ENCODE measurements around the gene SEMA6B.

The SEMA6B gene

DNA sequence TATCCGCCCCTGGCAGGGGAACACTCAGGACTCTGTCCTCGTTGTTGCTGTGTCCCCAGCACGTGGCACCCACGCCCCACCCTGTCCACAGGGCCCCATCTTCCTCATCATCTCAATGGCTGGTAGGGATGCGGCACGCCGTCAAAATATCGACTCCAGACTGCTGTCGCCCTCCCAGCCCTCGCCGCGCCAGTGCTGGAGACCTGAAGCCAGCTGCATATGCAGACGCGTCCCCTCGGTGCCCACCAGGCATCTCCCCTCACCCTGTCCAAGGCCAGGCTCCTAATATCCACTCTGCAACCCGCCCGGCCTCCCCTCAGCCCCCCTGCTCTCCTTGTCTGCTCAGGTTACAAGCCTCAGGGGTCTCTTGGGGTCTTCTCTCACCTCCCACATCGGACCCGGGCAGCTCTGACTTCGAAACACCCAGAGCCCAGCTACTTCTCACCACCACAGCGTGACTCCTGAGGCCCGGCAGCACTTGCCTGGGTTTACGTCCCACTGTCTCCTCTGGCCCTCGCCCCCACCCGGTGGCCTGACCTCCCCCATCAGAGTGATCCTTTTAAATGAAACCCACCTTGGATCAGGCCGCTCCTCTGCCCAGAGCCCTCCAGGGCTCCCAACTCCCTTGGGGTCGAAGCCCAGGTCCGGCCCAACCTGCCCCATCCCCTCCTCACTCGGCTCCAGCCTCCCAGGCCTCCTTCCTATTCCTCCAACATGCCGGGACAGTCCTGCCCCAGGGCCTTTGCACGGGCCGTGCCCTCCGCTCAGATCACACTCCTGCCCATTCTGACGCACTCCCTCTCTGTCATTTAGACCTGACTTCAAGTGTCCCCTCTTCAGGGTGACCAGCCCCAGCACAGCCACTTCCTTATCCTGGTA, 53.7 kb downstream of the SEMA6B start:
- no peak for FAIRE-seq

DNA sequence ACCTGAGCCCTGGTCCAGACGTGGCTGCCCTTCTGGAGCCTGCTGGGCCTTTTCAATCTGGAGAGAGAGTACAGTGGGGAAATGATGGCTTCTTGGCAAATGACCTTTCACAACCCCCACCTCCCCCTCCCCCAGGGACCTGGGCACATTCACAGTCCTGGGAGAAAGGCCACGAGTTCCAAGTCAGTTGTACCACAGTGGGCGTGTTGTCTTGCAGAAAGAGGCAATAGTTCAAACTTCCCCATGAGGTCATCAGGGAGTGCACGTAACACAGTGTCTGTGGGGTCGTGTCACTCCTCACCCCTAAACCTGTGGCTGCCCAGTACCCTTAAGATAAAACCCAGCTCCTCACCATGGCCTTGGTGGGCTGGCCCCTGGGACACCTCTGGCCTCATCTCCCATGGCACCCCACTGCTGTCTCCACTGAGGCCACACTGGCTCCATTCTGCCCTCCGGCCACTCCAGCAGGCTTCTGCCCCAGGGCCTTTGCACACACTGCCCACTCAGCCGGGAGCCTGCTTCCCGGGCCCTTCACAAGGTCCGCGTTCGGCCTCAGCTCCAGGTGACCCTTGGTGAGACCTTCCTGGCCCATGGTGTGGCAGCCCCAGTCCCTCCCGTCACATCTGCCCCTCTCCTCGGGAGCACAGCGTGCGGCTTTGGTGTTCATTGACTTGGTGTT, 54.5 kb downstream of the SEMA6B start:
- no peak for FAIRE-seq

DNA sequence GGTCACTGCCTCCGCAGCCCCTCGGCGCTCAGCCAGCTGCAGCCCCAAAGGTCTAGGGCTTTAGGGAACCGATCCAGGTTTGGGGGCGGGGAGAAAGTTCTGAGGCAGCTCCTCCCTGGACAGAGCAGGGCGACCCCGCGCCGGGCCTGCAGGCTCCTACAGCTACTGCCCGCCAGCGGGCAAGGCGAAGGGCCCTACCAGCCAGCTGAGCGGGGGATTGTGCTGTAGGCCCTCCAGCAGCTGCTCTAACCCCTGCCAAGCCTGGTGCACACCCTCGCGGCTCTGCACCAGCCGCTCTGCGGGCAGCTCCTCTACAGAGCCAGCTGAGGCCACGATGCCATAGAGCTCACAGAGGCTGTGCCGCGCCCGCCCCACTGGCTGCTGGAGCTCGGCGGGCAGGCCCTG, 55.2 kb downstream of the SEMA6B start:
- FAIRE-seq = no peak

DNA sequence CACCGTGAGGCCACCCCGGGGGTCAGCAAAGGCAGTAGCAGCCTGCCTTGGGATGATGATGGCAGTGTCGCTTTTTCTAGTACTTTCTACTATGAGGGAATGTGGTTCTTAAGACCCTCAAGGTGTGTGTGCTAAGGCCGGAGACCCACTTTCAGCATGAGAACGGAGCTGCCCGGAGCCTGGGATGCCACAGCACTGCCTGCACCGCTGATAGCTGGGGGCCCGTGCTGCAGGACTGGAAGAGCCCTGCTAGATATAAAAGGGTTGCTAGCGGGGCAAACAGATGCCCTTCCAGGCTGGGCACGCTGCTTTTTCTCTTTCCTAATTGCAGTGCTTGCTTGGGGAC, 55.7 kb downstream of the SEMA6B start:
- no peak for FAIRE-seq

DNA sequence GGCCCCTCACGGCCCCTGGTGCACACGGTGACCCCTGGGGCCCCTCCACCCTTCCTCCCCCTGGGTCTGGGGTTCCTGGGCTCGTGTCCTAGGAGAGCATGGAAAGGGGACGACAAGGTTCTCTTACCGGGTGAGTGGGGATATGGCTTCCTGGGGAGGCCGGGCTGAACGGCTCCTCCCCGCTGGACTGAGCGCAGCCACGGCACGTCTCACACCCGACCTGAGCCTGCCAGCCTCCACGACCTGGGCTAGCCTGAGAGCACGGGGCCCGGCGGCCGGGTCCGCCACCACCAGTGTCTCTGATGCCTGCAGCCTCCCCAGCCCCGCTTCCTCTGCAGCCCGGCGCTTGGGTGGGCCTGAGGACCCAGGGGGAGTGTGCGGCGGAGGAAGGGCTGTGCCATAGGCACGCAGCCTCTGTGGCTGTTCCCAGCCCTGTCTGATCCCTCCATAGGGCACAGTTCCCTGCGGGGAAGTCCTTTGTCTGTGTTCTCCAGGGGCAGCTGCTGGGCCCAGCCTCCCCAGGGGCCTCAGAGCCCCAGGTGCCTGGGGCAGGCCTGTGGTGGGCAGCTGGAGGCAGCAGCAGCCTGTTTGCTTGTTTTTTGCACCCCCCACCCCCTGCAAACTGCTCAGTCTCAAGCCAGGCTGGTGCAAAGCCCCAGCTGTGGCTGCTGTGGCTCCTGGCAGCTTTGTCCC, 56.2 kb downstream of the SEMA6B start:
- FAIRE-seq = no peak

DNA sequence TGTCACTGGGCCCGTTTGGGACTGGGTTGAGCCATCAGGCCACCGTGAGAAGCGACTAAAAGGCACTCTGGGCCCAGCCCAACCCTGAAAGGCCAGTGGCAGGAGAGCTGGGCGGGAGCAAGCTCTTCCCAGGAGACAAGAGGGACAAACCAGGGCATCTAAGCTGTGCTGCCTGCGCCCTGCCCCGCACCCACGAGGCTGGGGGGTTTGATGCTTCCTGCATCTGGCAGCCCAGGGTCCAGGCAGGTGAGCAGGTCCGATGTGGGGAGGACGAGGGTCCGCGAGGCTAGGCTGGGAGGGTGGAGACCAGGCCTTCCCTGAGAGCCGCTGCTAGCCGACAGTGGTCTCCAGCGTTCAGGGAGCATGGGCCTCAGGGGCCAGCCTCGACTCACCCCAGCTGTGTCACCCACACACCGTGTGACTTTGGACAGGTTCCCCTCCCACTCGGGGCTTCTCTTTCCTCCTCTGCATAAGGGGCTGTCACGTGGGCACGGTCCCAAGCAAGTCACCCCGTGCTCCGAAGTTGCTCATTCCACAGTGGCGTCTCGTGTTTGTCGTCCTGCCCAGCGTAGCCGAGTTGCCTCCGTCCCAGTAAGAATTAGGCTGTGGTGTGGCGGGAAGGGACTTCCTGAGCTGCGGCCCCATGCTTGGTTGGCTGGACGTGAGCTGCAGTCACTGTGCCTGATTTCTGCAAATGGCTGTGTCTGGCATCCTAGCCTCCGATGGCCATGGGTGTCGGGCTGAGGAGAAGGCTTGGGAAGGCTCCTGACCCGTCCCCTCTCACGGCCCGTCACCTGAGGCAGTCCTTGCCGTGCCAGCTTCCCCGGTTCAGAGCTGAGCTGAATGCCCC, 57.0 kb downstream of the SEMA6B start:
- no peak for FAIRE-seq

DNA sequence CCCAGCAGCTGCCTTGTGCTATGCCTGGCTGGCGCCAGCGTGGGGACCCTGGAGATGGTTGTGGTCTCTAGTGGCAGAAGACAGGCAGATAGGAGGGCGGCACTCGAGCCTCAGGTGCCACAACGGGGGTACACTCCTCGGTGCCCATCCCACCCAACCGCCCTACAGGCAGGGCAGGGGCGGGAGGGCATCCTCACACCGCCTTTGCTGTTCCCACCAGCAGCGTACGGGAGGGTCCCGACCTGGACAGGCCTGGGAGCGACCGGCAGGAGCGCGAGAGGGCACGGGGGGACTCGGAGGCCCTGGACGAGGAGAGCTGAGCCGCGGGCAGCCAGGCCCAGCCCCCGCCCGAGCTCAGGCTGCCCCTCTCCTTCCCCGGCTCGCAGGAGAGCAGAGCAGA, 57.8 kb downstream of the SEMA6B start:
- FAIRE-seq = no peak

DNA sequence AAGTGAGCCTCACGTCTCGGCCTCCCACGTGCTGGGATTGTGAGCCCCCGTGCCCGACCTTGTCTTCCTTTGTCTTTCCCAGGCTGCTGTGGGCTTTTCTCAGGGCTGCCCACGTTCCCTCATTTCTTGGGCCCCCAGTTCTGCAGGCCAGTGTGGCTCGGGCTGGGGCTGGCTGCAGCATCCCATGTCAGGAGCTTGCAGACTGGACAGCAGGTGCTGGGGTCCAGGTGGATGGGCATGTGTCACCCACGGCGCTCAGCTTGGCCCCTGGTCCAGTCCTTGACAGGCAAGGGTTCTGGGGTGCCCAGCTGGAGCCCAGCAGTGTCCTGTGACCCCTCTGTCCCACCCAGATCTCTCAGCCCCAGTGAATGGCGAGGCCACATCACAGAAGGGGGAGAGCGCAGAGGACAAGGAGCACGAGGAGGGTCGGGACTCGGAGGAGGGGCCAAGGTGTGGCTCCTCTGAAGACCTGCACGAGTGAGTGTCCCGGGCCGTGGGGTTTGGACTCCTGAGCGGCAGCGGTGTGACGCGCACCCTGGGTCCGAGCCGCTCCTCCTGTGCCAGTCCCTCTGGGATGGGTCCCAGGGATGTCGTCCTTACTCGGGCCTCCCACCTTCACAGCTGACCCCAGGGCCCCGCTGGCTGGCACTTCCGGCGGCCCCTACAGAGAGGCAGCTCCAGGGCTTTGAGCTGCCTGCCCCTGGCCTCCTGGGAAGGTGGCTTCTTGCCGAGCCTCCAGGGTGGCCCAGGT, 58.5 kb downstream of the SEMA6B start:
- FAIRE-seq = no peak

DNA sequence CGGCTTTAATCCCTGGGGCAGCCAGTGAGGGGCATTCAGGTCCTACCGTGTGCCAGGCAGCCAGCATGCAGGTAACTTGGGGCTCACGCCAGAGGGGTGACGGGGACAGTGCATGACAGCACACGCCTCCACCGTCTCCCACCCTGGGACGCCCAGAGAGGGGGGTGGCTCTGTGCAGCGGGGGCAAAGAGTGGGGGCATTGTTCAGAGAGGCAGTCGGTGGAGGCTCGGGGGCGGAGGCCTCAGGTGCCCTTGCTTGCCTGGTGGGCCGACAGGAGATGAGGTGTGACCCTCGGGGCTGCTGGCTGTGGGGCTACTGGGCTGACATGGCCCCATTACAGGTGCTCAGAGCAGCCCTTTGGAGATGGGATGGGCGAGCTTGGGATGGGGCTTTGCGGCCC, 59.6 kb downstream of the SEMA6B start:
- FAIRE-seq = no peak

DNA sequence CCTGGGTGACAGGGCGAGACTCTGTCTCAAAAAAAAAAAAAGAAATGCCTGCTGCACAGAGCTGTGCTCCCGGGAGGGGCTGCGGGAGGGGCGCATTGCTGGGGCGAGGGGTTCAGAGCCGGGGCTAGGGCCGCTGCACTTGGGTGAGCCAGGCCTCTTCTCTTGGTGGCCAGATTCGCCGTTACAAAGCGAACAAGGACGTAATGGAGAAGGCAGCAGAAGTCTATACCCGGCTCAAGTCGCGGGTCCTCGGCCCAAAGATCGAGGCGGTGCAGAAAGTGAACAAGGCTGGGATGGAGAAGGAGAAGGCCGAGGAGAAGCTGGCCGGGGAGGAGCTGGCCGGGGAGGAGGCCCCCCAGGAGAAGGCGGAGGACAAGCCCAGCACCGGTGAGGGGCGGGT, 60.2 kb downstream of the SEMA6B start:
- FAIRE-seq = no peak

DNA sequence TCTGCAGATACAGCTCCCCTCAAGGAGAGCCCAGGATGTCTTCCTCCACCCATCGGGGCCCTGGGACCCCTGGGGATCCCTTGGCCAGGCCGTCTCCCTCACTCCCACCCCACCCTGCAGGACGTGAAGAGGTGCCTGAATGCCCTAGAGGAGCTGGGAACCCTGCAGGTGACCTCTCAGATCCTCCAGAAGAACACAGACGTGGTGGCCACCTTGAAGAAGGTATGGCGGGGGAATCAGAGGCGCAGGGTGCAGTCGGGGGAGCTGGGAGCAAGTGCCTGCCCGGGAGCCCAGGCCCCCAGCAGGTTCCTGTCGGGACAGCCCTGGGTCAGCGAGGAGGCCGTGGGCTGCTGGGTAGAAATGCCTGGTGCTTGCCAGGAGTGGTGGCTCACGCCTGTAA, 60.8 kb downstream of the SEMA6B start:
- FAIRE-seq = no peak

DNA sequence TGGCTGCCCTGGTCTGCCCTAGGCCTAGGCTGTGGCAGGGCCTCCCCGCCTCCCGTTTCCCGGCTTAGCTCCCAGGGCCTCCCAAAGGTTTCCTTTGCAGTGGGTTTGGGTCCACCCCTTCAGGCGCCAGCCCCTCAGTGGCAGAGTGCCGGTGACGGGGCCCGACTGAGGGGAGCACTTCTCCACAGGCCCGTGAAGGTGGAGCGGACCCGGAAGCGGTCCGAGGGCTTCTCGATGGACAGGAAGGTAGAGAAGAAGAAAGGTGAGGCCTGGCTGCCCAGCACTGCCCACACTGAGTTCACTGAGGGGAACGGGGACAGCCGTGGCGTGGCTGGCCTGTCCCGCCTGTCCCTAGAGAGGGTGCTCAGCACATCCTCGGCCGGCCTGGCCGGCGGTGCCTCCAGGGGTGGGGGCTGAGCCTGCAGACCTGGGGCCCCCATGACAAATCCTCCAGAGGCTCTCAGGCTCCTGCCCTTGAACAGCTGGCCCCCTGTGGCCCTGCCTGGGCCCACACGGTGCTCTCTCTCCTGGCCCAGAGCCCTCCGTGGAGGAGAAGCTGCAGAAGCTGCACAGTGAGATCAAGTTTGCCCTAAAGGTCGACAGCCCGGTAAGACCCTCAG, 61.6 kb downstream of the SEMA6B start:
- no peak for FAIRE-seq

DNA sequence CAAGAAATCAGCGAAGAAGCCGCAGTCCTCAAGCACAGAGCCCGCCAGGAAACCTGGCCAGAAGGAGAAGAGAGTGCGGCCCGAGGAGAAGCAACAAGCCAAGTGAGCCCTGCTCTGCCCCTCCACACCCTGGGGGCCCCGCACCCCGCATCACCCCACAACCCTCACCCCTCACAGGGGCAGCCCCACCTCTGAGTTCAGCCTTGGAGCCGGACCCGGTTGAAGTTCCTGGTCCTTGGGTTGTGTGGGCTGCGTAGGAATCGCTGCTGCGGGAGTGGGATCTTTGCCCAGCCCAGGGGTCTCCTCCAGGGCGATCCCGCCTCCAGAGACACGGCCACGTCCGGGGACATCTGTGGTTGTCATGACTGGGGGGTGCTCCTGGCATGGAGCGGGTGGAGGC, 63.2 kb downstream of the SEMA6B start:
- FAIRE-seq = no peak

DNA sequence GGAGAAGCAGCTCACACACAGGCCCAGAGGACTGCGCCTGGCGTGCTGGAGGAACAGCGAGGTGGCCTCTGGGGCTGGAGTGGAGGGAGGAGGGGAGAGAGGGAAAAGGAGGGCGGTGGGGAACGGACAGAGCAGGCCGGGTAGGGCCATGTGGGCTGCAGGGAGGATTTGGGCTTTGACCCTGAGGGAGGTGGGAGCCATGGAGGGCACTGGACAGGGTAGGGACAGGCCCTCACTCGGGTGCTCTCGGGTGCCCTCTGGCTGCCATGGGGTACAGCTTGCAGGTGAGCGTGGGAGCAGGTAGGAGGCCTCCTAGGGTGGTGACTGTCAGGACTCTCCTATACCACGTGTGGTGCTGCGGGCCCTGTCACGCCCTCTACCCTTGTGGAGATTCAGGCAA, 64.0 kb downstream of the SEMA6B start:
- FAIRE-seq = no peak

DNA sequence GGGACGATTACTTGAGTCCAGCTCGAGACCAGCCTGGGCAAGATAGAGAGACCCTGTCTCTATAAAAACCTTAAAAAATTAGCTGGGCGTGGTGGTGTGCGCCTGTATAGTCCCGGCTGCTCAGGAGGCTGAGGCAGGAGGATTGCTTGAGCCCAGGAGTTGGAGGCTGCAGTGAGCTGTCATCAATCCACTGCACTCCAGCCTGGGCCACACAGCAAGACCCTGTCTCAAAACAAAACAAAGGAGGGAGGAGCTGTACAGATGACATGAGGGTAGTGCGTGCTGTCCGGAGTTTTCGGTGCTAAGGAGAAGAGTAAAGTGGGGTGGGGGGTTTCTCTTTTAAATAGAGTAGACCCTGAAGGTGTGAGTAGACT, 64.8 kb downstream of the SEMA6B start:
- no peak for FAIRE-seq

DNA sequence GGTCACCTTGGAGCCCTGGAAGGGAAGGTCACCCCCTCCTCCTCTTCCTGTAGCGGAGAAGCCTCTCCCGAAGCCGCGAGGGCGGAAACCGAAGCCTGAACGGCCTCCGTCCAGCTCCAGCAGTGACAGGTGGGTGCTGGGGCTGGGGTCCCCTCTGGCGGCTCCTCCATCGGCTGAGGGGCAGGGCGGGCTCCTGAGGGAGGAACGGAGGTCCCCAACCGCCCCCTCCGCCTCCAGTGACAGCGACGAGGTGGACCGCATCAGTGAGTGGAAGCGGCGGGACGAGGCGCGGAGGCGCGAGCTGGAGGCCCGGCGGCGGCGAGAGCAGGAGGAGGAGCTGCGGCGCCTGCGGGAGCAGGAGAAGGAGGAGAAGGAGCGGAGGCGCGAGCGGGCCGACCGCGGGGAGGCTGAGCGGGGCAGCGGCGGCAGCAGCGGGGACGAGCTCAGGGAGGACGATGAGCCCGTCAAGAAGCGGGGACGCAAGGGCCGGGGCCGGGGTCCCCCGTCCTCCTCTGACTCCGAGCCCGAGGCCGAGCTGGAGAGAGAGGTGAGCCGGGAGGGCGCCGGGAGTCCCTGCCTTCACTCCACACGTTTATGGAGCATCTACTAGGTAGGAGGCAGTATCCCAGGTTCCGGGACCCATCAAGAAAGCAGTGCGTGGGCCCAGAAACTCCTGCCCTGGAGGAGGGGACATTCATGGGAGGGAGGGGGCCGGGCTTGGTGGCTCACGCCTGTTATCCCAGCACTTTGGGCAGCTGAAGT, 65.4 kb downstream of the SEMA6B start:
- no peak for FAIRE-seq

DNA sequence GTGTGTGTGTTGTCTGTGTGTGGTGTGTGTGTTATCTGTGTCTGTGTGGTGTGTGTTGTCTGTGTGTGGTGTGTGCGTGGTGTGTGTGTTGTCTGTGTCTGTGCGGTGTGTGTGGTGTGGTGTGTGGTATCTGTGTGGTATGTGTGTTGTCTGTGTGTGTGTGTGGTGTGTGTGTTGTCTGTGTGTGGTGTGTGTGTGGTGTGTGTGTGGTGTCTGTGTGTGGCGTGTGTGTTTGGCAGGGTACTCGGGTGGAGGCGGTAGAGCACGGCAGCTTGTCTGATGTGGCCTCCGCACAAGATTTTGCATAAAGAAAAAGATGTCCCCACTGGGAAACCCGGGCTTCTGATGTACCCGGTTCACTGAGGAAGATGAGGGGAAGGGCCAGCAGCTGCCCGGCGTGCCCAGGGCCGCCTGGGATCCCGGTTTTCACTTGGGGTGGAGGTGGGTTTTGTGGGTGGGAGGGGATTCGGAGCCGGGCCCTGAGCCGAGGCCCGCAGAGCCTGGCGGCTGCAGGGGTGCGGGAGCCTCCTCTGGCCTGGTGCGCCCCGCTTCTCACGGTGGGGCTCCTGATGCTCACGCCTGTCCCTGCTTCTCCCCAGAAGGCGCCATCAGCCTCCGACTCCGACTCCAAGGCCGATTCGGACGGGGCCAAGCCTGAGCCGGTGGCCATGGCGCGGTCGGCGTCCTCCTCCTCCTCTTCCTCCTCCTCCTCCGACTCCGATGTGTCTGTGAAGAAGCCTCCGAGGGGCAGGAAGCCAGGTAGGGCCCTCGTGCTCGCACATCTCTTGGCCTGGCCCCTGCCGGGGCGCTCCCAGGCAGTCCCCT, 66.2 kb downstream of the SEMA6B start:
- no peak for FAIRE-seq
